ENCODE data around the gene LRRFIP2. TPM values are rescaled to one million over a fixed set of nuclear protein-coding genes. Genes with fewer than 3 reads are reported as not detected.
A peak's percentile ranks its signal among the peaks of the same experiment; 100 is the strongest.

Gene LRRFIP2
- total RNA-seq, 1 donor from 2014 or later: 36.7 TPM

DNA sequence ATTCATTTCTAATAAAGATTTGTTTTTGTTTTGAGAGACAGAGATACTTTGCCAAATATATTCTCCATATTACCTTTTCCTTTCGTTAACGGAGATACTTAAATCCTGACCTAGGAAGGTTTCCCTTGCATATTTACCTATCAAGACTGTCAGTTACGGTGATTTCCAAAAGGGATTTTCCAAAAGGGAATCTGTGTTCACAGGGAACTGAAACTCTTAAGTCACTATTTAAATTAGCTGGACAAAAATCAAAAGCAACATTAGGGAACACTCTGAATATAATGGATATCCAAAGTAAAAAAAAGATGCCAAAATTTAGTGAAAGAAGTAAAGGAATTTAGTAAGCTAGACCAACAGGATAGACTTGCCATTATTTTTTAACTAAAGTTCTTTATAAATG, 576 bp downstream of the LRRFIP2 start:
- H3K27me3 ChIP-seq: no peaks in the 10 kb centered on the region
- peaks cover 32% of the 10 kb centered on the region for H3K4me1 Mint-ChIP-seq
- H3K4me3 ChIP-seq: no peak overlapping the region
- peaks cover 32% of the 10 kb centered on the region for H4K20me1 ChIP-seq (ENCODE audit: low read depth)
- no peak overlapping the region for H2AFZ ChIP-seq (replicated peaks)
- H3K27ac Mint-ChIP-seq: no peak overlapping the region
- H3K36me3 Mint-ChIP-seq: peaks cover 5% of the 10 kb centered on the region
- H3K4me1 ChIP-seq: peaks cover 16% of the 10 kb centered on the region
- no peak for DNase-seq (ENCODE audit: low spot score)
- H3F3A ChIP-seq (ENCODE audit: low read depth): peaks cover 22% of the 10 kb centered on the region
- TF ChIP-seq, protein P1, sequence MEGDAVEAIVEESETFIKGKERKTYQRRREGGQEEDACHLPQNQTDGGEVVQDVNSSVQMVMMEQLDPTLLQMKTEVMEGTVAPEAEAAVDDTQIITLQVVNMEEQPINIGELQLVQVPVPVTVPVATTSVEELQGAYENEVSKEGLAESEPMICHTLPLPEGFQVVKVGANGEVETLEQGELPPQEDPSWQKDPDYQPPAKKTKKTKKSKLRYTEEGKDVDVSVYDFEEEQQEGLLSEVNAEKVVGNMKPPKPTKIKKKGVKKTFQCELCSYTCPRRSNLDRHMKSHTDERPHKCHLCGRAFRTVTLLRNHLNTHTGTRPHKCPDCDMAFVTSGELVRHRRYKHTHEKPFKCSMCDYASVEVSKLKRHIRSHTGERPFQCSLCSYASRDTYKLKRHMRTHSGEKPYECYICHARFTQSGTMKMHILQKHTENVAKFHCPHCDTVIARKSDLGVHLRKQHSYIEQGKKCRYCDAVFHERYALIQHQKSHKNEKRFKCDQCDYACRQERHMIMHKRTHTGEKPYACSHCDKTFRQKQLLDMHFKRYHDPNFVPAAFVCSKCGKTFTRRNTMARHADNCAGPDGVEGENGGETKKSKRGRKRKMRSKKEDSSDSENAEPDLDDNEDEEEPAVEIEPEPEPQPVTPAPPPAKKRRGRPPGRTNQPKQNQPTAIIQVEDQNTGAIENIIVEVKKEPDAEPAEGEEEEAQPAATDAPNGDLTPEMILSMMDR (IDR thresholded peaks at IDR 0.05): no peak
- TF ChIP-seq EZH2 (IDR thresholded peaks at IDR 0.05) (no peak), EZH2phosphoT487 (IDR thresholded peaks at IDR 0.05) (no peak)
- H3K9me3 ChIP-seq (ENCODE audit: low read depth): no peaks in the 10 kb centered on the region
- no peak overlapping the region for H3K27ac ChIP-seq
- no peak overlapping the region for H3K9ac ChIP-seq
- H3K27me3 Mint-ChIP-seq (ENCODE audit: insufficient read depth, low read depth): no peaks in the 10 kb centered on the region
- H3K9me3 Mint-ChIP-seq: no peaks in the 10 kb centered on the region
- H3K79me2 ChIP-seq (ENCODE audit: low read depth): peaks cover 67% of the 10 kb centered on the region
- H3K4me3 Mint-ChIP-seq: peak overlapping the region; percentile 48
- H3K36me3 ChIP-seq: no peaks in the 10 kb centered on the region
- no peak overlapping the region for H3K4me2 ChIP-seq

DNA sequence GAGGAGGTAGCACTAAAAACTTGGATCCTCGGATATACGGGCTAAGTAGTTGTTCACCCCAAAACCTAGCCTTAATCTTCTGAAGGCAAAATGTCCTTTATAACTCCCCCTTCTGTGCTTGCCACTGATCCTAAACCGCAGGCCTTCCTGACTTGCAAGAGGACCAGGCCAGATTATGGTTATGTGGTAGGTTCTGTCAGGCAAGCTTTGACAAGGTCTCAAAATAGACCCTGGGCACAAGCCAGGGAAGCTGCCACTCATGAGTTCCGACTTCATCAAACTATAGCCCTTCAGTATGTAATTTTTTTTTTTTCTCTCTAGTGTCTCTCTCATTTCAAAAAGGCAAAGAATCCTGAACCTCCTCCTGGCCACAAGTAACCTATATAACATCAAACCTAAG, 3.2 kb downstream of the LRRFIP2 start:
- H3K36me3 Mint-ChIP-seq: peaks cover 9% of the 10 kb centered on the region
- DNase-seq (ENCODE audit: low spot score): no peak
- TF ChIP-seq EZH2 (IDR thresholded peaks at IDR 0.05) (no peak), EZH2phosphoT487 (IDR thresholded peaks at IDR 0.05) (no peak)
- TF ChIP-seq, protein P1 (IDR thresholded peaks at IDR 0.05): no peak
- H3K4me3 Mint-ChIP-seq: no peak overlapping the region
- Histone ChIP-seq H3K4me2 (no peak overlapping the region), H3K9me3 (ENCODE audit: low read depth) (no peaks in the 10 kb centered on the region), H3K36me3 (no peaks in the 10 kb centered on the region), H2AFZ (replicated peaks) (no peak overlapping the region), H3K4me1 (peaks cover 9% of the 10 kb centered on the region), H4K20me1 (ENCODE audit: low read depth) (peaks cover 32% of the 10 kb centered on the region), H3F3A (ENCODE audit: low read depth) (peaks cover 10% of the 10 kb centered on the region), H3K27me3 (no peaks in the 10 kb centered on the region), H3K9ac (no peak overlapping the region), H3K4me3 (no peak overlapping the region), H3K79me2 (ENCODE audit: low read depth) (peaks cover 57% of the 10 kb centered on the region), H3K27ac (no peak overlapping the region)
- H3K27me3 Mint-ChIP-seq (ENCODE audit: insufficient read depth, low read depth): no peaks in the 10 kb centered on the region
- no peaks in the 10 kb centered on the region for H3K9me3 Mint-ChIP-seq
- peaks cover 18% of the 10 kb centered on the region for H3K4me1 Mint-ChIP-seq
- H3K27ac Mint-ChIP-seq: no peak overlapping the region

DNA sequence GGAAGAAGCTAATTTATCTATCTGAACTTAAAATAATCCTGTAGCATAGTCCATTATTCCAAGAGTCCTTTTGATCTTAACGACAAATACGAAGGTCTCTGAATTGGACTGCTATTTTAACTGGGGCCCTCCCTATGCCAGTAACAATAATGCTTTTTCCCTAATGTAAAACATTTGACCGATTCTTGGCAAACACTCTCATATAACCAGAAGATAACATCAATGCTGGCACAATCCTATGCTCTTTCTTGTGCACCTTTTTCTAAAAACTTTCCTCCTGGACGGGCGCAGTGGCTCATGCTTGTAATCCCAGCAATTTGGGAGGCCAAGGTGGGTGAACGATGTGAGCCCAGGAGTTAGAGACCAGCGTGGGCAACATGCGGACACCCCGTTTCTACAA, 3.9 kb downstream of the LRRFIP2 start:
- Histone ChIP-seq H3K9me3 (ENCODE audit: low read depth) (no peaks in the 10 kb centered on the region), H3K27me3 (no peaks in the 10 kb centered on the region), H3K27ac (no peak overlapping the region), H3K9ac (no peak overlapping the region), H3F3A (ENCODE audit: low read depth) (peaks cover 4% of the 10 kb centered on the region), H4K20me1 (ENCODE audit: low read depth) (peaks cover 31% of the 10 kb centered on the region), H2AFZ (replicated peaks) (no peak overlapping the region), H3K4me3 (no peak overlapping the region), H3K79me2 (ENCODE audit: low read depth) (peaks cover 55% of the 10 kb centered on the region), H3K4me2 (no peak overlapping the region), H3K36me3 (no peaks in the 10 kb centered on the region), H3K4me1 (peaks cover 9% of the 10 kb centered on the region)
- TF ChIP-seq, protein P1 (IDR thresholded peaks at IDR 0.05): no peak
- TF ChIP-seq EZH2phosphoT487 (IDR thresholded peaks at IDR 0.05): no peak
- no peak for TF ChIP-seq EZH2 (IDR thresholded peaks at IDR 0.05)
- Mint-ChIP-seq H3K4me1 (peaks cover 18% of the 10 kb centered on the region), H3K9me3 (no peaks in the 10 kb centered on the region), H3K27ac (peak overlapping the region; percentile 14), H3K36me3 (peaks cover 13% of the 10 kb centered on the region), H3K4me3 (no peak overlapping the region), H3K27me3 (ENCODE audit: insufficient read depth, low read depth) (no peaks in the 10 kb centered on the region)
- DNase-seq (ENCODE audit: low spot score): no peak
